Measurements from ENCODE around the gene PHF23. TPM values are rescaled to one million over a fixed set of nuclear protein-coding genes. Genes with fewer than 3 reads are reported as not detected.

PHF23 gene
- total and polyA plus RNA-seq, 4 donors, result 25.4 to 40.5 (median 27.2) TPM

GRCh38 chr17:7250695-7251627, 11.7 kb upstream of the PHF23 start:
- H3K4me3 ChIP-seq, result peak overlapping the region; percentile 90
- H3K9ac ChIP-seq (ENCODE audit: insufficient read depth in 1 of 2, low read length in 2 of 2), result peak overlapping the region; percentile 41 to 77
- H3K27ac ChIP-seq (ENCODE audit: low read depth in 1 of 2, low read length in 1 of 2), result peak overlapping the region; percentile 94 to 96
- 0 to 1% methylated on average over 39 to 55 of the region's 55 CpGs for WGBS, 2 donors
- peak in 1 of 3 donors; percentile 19 for DNase-seq
- no peak for TF ChIP-seq CTCF (IDR thresholded peaks at IDR 0.05; ENCODE audit: control extremely low read depth, extremely low read depth)
- peak; percentile 2 for ATAC-seq (ENCODE audit: insufficient read depth, low FRiP score)
- H3K27me3 ChIP-seq (ENCODE audit: control insufficient read depth in 3 of 3, insufficient read depth in 3 of 3, low read length in 2 of 3), result no peaks in the 10 kb centered on the region
- H3K9me3 ChIP-seq (ENCODE audit: control insufficient read depth in 4 of 4, insufficient read depth in 3 of 4, low read length in 3 of 4), result no peaks in the 10 kb centered on the region
- peaks cover 0 to 26% (median 11%) of the 10 kb centered on the region in 5 donors for H3K4me1 ChIP-seq (ENCODE audit: control insufficient read depth in 5 of 5, insufficient read depth in 5 of 5, low read length in 5 of 5)
- H3K36me3 ChIP-seq (ENCODE audit: control insufficient read depth in 4 of 4, insufficient read depth in 4 of 4, low read length in 4 of 4), result peaks cover 2 to 22% (median 15%) of the 10 kb centered on the region in 4 donors

DNA sequence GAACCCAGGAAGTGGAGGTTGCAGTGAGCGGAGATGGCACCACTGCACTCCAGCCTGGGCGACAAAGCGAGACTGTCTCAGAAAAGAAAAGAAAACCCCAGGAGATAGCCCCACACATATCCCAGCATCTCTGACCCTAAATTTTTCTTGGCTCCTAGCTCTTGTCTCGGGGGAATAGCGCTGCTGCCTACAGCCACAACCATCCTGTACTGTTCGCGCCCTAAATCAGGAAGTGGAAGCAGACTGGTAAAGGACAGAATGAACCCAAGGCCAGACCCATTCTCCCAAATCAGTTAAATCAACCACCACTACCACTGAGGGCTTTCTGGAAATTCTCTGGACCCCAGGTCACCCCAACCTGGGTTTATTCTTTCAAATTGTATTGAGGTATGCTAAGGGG, 10.6 kb upstream of the PHF23 start:
- Histone ChIP-seq H3K4me3 (no peak overlapping the region), H3K9ac (ENCODE audit: insufficient read depth in 1 of 2, low read length in 2 of 2) (peak overlapping the region in 1 of 2 donors; percentile 77), H3K27me3 (ENCODE audit: control insufficient read depth in 3 of 3, insufficient read depth in 3 of 3, low read length in 2 of 3) (no peaks in the 10 kb centered on the region), H3K27ac (ENCODE audit: low read depth in 1 of 2, low read length in 1 of 2) (peak overlapping the region in 1 of 2 donors; percentile 18), H3K36me3 (ENCODE audit: control insufficient read depth in 4 of 4, insufficient read depth in 4 of 4, low read length in 4 of 4) (peaks cover 2 to 23% (median 17%) of the 10 kb centered on the region in 4 donors), H3K9me3 (ENCODE audit: control insufficient read depth in 4 of 4, insufficient read depth in 3 of 4, low read length in 3 of 4) (no peaks in the 10 kb centered on the region), H3K4me1 (ENCODE audit: control insufficient read depth in 5 of 5, insufficient read depth in 5 of 5, low read length in 5 of 5) (peaks cover 0 to 26% (median 11%) of the 10 kb centered on the region in 5 donors)
- DNase-seq, result no peak
- 73 to 77% methylated on average over 7 of the region's 7 CpGs for WGBS, 2 donors
- no peak for TF ChIP-seq CTCF (IDR thresholded peaks at IDR 0.05; ENCODE audit: control extremely low read depth, extremely low read depth)
- ATAC-seq (ENCODE audit: insufficient read depth, low FRiP score), result no peak

- Histone ChIP-seq H3K4me3 (no peak overlapping the region), H3K9me3 (ENCODE audit: control insufficient read depth in 4 of 4, insufficient read depth in 3 of 4, low read length in 3 of 4) (no peaks in the 10 kb centered on the region), H3K9ac (ENCODE audit: insufficient read depth in 1 of 2, low read length in 2 of 2) (no peak overlapping the region), H3K4me1 (ENCODE audit: control insufficient read depth in 5 of 5, insufficient read depth in 5 of 5, low read length in 5 of 5) (peaks cover 0 to 26% (median 11%) of the 10 kb centered on the region in 5 donors), H3K27me3 (ENCODE audit: control insufficient read depth in 3 of 3, insufficient read depth in 3 of 3, low read length in 2 of 3) (no peaks in the 10 kb centered on the region), H3K36me3 (ENCODE audit: control insufficient read depth in 4 of 4, insufficient read depth in 4 of 4, low read length in 4 of 4) (peaks cover 2 to 23% (median 17%) of the 10 kb centered on the region in 4 donors), H3K27ac (ENCODE audit: low read depth in 1 of 2, low read length in 1 of 2) (no peak overlapping the region)
- no peak for ATAC-seq (ENCODE audit: insufficient read depth, low FRiP score)
- no peak for DNase-seq
- TF ChIP-seq CTCF (IDR thresholded peaks at IDR 0.05; ENCODE audit: control extremely low read depth, extremely low read depth), result no peak
- WGBS, 2 donors, result 85 to 96% methylated on average over 6 of the region's 6 CpGs
Observed at GRCh38 chr17:7249214-7249613, 10.0 kb upstream of the PHF23 start.

Data from lung (tissue), 12 donors.